Neural cell (in vitro differentiated cells): Measurements from ENCODE around the gene ST6GALNAC4.

Experiments used
- CTCF ChIP-seq: fragments of 450-650 bp; IDR thresholded peaks from 2 replicates; pipeline ENCODE4 v1.5.1; 2014; ENCODE audit warnings: antibody characterized with exemption, mild to moderate bottlenecking, moderate library complexity; ENCODE audit not compliant: poor library complexity, severe bottlenecking
- EZH2 ChIP-seq: fragments of 200-600, 300-800 bp; shearing (Covaris generic), sonication (generic); IDR thresholded peaks from 2 replicates; pipeline ENCODE4 v1.6.1; 2014; ENCODE audit warnings: antibody characterized with exemption, low read length, borderline replicate concordance, mild to moderate bottlenecking; ENCODE audit not compliant: insufficient read depth, poor library complexity, severe bottlenecking
- POLR2AphosphoS5 ChIP-seq: IDR thresholded peaks from 2 replicates; pipeline ENCODE4 v1.6.1; 2012
- RAD21 ChIP-seq: fragments of 450-650 bp; conservative IDR thresholded peaks from 2 replicates; pipeline ENCODE4 v1.6.1; 2014; ENCODE audit warnings: antibody characterized with exemption, mild to moderate bottlenecking, moderate library complexity
- REST ChIP-seq: IDR thresholded peaks from 2 replicates; pipeline ENCODE4 v1.6.1; 2012; ENCODE audit warnings: borderline replicate concordance
- TAF1 ChIP-seq: IDR thresholded peaks from 2 replicates; pipeline ENCODE4 v1.6.1; 2012; ENCODE audit warnings: low read depth

- TF ChIP-seq CTCF (no peak), POLR2AphosphoS5 (no peak), EZH2 (no peak), REST (no peak), TAF1 (no peak), RAD21 (no peak)
Observed at GRCh38 chr9:127913682-127914081, 3.2 kb downstream of the ST6GALNAC4 start.
